DOHH2 (cell line): ENCODE measurements around the gene H2AZ2.

Source experiments
- EZH2phosphoT487 ChIP-seq: fragments of 200-600 bp; sonication (generic); IDR thresholded peaks from 2 replicates; pipeline ENCODE4 v1.6.1; 2017; ENCODE audit warnings: borderline replicate concordance, mild to moderate bottlenecking, antibody characterized with exemption, low read length, moderate library complexity, mixed read lengths
- TF ChIP-seq, protein P1 (sequence below): fragments of 200-600 bp; sonication (generic); IDR thresholded peaks from one replicate; pipeline ENCODE4 v1.5.1; 2014; ENCODE audit warnings: antibody characterized with exemption, mild to moderate bottlenecking, low read depth, low read length; ENCODE audit not compliant: poor library complexity, severe bottlenecking

DNA sequence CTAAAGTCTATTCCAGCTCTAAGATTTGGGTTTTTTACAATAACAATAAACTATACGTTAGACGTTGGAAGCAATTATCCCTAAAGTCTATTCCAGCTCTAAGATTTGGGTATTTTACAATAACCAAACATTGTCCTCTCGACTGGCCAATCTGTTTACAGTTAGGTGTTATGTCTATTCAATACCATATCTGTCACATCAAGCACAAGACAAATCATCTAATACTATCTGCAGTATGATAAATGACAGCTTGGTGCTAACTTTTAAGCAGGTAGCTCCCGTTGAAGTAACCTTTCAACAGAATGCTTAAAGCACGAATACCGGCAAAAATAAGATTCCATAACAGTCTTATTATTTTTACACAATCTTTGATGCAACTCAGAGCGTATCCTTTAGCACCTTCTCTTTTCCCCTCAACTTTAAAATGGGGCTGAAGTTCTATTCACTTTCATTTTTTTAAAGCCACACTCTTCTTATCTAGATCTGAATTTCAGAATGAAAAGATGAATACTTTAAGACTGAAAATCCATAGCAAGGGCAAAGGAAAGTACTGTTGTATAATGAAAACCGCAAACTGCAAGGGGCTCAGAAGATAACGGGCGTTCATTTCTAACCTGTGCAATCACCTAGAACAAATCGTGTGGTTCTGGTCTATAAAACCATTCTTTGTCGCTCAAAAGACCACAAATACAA lies 925 bp downstream of the H2AZ2 start:
- TF ChIP-seq, protein P1, sequence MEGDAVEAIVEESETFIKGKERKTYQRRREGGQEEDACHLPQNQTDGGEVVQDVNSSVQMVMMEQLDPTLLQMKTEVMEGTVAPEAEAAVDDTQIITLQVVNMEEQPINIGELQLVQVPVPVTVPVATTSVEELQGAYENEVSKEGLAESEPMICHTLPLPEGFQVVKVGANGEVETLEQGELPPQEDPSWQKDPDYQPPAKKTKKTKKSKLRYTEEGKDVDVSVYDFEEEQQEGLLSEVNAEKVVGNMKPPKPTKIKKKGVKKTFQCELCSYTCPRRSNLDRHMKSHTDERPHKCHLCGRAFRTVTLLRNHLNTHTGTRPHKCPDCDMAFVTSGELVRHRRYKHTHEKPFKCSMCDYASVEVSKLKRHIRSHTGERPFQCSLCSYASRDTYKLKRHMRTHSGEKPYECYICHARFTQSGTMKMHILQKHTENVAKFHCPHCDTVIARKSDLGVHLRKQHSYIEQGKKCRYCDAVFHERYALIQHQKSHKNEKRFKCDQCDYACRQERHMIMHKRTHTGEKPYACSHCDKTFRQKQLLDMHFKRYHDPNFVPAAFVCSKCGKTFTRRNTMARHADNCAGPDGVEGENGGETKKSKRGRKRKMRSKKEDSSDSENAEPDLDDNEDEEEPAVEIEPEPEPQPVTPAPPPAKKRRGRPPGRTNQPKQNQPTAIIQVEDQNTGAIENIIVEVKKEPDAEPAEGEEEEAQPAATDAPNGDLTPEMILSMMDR = no peak
- no peak for TF ChIP-seq EZH2phosphoT487
